Stimulated activated CD4-positive, alpha-beta T cell treated with anti-CD3 and anti-CD28 coated beads, TNF-alpha, amount 100 ng/mL, for 48 hours (primary cell): Measurements from ENCODE around the gene METAP2.
"Not testable (repeated sequence)": the region's sequence is repeated elsewhere in the genome, so short reads cannot be mapped to it uniquely, and the experiment has no call there.

ENCODE experiments used
- DNase-seq, 3 donors: peaks; one replicate each; pipeline ENCODE4 v3.0.0-alpha.2; 2020; ENCODE audit warnings: low read depth in 3 of 3

The METAP2 gene

DNA sequence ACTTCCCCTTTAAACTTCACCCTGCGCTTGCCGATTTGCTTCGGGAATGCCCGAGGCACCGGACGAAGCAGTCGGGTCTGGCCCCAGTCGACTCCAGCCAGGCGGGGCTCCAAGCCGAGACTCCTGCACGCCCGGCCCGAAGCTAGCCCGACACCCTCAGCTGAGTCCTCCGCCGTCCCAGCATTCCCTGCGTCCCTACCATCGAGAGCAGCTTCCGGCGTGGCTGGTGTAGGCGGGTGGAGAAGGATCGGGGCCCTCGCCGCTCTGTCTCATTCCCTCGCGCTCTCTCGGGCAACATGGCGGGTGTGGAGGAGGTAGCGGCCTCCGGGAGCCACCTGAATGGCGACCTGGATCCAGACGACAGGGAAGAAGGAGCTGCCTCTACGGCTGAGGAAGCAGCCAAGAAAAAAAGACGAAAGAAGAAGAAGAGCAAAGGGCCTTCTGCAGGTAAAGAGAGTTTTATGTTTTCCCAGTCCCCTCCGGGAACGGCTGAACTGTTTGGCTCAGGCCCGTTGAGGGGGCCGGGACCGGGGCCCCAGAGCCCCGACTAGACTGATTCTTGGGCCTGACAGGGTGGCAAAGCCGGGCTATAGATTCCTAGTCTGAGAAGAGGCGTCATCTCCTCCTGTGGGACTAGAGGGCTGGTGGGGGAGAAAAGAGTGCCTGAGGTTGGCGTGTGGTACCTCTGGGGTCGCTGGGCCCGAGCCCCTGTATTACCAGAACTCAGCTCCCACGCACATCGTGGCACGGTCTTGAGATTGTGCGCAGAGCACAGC lies at the start of gene METAP2:
TSS of gene METAP2 (plus strand) at position 269 of the 776 bp plus-strand sequence. CDS start at position 297, 28 bp downstream.
- peak; percentile 85 to 95 (median 89) for DNase-seq

- no peak for DNase-seq
Measured at GRCh38 chr12:95424271-95424994, 49.5 kb upstream of the METAP2 start.

DNA sequence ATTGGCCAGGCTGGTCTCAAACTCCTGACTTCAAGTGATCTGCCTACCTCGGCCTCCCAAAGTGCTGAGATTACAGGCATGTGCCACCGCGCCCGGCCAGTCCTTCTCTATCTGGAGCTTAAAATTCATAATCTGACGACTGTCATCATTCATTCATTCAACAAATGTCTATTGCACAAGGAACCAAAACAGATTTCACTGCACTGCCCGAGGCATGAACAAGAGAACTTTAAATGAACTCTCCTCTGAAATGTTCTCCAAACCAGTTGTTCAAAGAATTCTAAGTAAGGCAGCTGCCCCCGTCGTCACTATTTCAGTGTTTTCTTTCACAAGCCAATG lies 44.8 kb upstream of the METAP2 start:
- DNase-seq = no peak

DNA sequence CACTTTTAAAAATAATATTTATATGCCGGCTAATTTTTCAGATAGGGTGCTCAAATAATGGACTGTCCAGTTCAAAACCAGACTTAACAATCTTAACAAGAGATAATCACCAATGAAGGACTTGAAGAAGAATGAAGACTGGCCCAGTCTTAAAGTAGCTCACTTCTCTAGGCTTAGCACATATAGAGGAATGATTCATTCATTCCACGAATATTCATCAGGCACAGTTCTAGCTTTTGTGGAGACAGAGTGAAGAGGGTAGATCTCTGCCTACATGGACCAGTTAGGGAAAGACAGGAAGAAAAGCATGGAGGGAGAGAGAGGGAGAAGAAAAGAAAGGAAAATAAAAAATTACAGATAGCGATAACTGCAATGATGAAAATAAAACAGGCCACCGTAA lies 42.8 kb upstream of the METAP2 start:
- DNase-seq = no peak

- no peak for DNase-seq
Measured at GRCh38 chr12:95435355-95435754, 38.6 kb upstream of the METAP2 start.

DNA sequence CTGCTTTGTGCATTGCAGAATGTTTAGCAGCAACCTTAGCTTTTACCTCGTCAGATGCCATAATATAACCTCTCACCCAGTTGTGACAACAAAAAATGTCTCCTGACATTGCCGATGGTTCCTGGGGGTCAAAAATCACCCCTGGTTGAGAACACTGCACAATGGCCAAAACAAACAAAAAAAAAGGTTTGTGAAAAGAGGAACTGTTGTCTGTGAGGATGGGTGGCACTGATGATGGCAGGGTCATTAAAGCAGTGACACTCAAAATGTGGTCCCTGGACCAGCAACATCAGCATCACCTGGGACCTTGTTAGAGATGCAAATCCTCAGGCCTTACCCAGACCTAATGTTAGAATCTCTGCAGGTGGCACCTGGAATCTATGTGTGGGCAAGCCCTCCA lies 36.4 kb upstream of the METAP2 start:
- no peak for DNase-seq

DNA sequence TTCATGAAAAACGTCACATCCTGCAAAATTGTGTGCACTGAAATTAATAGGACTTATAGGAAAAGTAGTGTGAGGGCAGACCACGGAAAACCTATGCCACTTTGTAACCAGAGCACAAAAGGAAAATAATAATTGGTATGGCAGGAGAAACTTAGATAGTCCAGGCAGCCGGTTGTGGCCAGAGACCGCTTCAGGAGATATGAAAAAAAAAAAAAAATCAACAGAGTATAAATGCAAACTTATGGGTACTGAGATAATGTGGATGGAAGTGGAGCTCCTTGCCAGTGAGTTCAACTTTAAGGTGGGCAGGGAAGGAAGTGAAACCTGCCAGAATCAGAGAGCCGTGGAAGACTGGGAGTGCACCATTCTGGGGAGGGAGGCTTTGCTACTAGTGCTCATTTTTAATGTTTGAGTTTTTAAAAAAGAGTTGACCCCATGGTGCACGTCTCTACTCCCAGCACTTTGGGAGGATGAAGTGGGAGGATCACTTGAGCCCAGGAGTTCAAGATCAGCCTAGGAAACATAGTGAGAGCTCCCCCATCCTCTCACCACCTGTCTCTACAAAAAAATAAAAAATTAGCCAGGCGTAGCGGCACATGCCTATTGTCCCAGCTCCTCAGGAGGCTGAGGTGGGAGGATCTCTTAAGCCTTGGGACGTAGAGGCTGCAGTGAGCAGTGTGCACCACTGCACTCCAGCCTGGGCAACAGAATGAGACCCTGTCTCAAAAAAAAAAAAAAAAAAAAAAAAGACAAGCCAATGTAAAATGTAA lies 34.3 kb upstream of the METAP2 start:
- no peak for DNase-seq

GRCh38 chr12:95440401-95440800 lies 33.6 kb upstream of the METAP2 start:
- no peak for DNase-seq

DNA sequence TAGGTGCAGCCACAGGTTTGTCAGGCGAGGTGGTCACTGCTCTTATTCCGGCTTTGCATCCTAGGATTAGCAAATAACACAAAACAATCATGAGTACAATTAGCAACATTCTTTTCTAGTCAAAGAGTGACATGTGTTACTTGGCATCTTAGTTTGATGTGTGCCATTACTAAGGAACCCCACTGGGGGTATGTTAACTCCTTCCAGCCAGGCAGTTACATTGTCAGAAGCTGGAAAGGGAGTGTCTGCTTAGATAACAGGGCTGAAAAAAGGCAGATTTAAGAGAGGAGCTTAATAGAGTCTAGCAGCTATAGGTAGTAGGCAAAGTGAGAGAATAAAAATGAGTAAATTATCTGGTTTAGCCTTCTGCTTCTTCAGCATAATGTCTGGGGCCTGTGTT lies 30.5 kb upstream of the METAP2 start:
- DNase-seq = no peak

- DNase-seq = not testable (repeated sequence)
Measured at GRCh38 chr12:95445099-95445498, 28.9 kb upstream of the METAP2 start.

DNA sequence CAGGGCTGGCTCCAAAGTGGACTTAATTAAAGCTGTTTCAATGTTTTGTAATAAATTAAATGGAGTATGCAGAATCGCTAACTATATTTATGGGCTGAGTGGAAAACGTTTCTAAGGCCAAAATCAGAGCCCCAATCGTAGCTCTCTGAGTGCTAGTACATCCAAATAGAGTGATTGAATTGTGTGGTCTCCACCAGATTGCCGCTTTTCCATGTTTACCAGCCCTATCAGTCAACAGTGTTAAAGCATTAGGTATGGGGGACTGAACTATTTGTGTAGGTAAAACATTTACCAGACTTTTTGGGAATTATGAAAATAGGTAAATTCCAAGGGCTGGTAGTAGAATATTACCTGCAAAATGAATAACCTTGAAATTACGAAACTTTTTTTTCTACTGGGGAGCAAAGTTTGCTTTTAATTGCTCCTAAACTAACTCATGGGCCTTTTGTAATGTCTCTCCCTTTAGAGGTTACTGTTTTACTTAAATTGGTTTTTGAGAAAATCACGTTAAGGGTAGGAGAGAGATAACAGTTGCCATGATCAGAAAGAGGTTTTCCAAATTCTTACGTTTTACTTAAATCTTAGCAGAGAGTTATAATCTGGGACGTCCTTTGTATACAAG lies 28.0 kb upstream of the METAP2 start:
- no peak for DNase-seq

DNA sequence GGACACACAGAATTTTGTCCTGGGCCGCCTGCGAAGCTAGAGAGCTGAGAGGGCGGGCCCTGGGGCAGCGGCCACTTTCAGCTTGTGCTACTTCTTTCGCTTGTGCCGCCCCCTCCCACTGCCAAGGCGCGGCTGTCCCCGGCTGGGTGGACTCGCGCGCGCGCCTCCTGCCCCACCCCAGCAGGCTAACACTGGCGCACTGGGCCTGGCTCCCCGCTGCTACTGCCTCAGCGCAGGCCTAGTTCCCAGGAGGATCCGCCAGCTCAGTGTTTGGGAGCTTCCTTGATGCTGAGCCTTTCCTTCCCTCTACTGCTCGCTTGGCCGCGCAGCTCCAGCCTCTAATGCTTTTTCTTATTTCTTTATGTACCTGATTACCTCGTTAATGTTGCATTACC lies 27.4 kb upstream of the METAP2 start:
- DNase-seq = no peak

DNA sequence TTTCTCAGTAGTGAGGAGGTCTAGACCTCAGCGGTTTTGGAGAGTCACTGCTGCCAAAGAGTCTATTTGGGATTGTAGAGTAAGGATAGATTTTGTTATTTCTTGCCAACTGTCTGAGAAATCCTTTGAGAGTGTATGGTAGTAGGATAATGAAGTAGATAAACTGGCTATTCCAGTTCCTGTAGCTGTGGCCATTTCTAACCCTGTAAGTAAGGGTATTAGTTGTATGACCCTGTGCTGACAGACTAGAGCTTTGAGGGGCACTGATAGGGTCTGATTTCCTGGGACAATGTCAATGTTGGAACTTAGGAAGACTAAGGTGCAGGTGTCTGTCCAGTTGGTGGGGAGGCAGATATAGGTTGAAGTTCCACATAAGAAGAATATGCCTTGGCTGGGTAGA lies 24.3 kb upstream of the METAP2 start:
- DNase-seq = not testable (repeated sequence)

DNA sequence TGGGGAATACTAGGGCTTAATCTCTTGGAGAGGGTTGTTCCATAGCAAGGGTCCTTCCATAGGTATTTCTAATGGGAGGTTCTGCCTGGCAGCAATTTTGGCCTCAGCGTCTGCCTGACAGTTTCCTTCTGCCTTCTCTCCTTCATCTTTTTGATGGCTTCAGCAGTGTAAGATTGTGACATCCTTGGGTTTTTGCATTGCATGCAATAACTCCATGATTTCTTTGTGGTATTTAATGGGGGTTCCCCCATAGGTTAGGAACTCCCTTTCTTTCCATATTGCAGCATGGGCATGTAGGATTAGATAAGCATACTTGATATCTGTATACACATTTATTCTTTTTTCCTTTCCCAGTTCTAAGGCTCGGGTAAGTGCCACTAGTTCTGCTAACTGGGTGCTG lies 21.5 kb upstream of the METAP2 start:
- DNase-seq = not testable (repeated sequence)

- not testable (repeated sequence) for DNase-seq
Measured at GRCh38 chr12:95453881-95454280, 20.1 kb upstream of the METAP2 start.

DNA sequence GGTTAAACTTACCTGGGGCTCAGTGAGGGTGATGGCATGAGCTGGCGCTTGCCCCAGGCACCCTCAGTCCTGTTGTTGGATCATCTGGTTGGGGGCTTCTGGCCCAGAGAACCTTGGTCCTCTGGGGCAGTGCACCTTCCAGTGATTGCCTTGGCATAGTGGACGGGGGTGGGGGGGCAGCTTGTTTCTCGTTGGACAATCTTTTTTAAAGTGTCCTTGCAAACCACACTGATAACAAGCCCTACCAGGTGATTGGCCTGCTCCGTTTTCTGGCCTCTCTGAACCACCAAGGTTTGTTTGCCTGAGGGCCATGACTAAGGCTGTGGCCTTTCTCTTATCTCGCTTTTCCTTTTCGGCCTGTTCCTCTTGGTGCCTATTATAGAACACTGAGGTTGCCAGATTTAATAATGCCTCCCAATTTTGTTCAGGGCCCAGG lies 19.2 kb upstream of the METAP2 start:
- DNase-seq = not testable (repeated sequence)

DNA sequence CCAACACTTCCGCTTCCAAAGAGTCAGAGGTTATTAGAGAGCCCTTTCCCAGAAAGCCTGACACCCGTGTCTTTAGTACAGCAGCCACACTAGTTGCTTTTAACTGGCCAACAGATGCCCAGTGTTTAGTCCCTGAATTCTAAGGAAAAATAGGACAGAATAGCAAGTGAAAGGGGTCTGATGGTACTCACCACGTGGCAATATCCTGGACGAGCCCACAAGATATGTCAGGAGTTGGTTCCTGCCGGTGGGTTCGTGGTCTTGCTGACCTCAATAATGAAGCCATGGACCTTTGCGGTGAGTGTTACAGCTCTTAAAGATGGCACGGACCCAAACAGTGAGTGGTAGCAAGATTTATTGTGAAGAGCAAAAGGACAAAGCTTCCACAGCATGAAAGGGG lies 16.3 kb upstream of the METAP2 start:
- DNase-seq = not testable (repeated sequence)

GRCh38 chr12:95458761-95459160 lies 15.2 kb upstream of the METAP2 start:
- no peak for DNase-seq

GRCh38 chr12:95459310-95459709 lies 14.6 kb upstream of the METAP2 start:
- DNase-seq = no peak

- no peak for DNase-seq
Measured at GRCh38 chr12:95460105-95460504, 13.8 kb upstream of the METAP2 start.

DNA sequence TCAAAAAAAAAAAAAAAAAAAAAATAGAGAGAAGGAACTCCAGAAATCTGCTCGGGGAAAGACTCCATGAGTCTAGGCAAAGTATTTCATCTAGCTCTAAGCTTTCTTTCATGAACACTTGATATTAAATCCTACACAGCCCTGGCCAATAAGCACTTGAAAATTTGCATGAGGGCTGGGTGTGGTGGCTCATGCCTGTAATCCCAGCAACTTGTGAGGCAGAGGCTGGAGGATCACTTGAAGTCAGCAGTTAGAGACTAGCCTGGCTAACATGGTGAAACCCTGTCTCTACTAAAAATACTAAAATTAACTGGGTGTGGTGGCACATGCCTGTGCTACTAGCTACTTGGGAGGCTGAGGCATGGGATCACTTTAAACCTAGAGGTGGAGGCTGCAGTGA lies 13.1 kb upstream of the METAP2 start:
- no peak for DNase-seq

GRCh38 chr12:95462081-95462480 lies 11.9 kb upstream of the METAP2 start:
- DNase-seq = no peak
